Endothelial cell of umbilical vein (primary cell): ENCODE measurements around the gene JUNB.
A peak's percentile ranks its signal among the peaks of the same experiment; 100 is the strongest.

Source experiments
- CTCF ChIP-seq, 2 donors: IDR thresholded peaks; 1 replicate in 1 of 2; 2 replicates in 1 of 2; pipeline ENCODE4 v1.5.1; 2011; ENCODE audit warnings: low read length in 2 of 2, mild to moderate bottlenecking in 2 of 2, moderate library complexity in 2 of 2, control low read depth in 1 of 2, inconsistent platforms in 1 of 2, low read depth in 1 of 2; ENCODE audit not compliant: insufficient read depth in 1 of 2; ENCODE audit errors: extremely low read depth in 1 of 2
- TF ChIP-seq, protein P1 (sequence below): IDR thresholded peaks from 2 replicates; pipeline ENCODE4 v1.6.1; 2011; ENCODE audit not compliant: insufficient read depth, insufficient read length

DNA sequence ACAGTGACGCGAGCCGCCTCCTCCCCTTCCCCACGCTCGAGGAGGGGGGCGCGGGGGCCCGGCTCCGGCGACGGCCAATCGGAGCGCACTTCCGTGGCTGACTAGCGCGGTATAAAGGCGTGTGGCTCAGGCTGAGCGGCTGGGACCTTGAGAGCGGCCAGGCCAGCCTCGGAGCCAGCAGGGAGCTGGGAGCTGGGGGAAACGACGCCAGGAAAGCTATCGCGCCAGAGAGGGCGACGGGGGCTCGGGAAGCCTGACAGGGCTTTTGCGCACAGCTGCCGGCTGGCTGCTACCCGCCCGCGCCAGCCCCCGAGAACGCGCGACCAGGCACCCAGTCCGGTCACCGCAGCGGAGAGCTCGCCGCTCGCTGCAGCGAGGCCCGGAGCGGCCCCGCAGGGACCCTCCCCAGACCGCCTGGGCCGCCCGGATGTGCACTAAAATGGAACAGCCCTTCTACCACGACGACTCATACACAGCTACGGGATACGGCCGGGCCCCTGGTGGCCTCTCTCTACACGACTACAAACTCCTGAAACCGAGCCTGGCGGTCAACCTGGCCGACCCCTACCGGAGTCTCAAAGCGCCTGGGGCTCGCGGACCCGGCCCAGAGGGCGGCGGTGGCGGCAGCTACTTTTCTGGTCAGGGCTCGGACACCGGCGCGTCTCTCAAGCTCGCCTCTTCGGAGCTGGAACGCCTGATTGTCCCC is at the start of gene JUNB:
- peak; percentile 4 to 12 for TF ChIP-seq CTCF (IDR thresholded peaks at IDR 0.05; ENCODE audit: extremely low read depth in 1 of 2, insufficient read depth in 1 of 2, low read depth in 1 of 2, low read length in 2 of 2)
- TF ChIP-seq, protein P1, sequence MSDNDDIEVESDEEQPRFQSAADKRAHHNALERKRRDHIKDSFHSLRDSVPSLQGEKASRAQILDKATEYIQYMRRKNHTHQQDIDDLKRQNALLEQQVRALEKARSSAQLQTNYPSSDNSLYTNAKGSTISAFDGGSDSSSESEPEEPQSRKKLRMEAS: peak; percentile 2
